Right atrium auricular region (tissue), 2 donors: ENCODE data around the gene SH3PXD2B. TPM values are rescaled to one million over a fixed set of nuclear protein-coding genes. Genes with fewer than 3 reads are reported as not detected.
A peak's percentile ranks its signal among the peaks of the same experiment; 100 is the strongest.

Experiments used
- DNase-seq: peaks from one replicate; pipeline ENCODE4 v3.0.0-alpha.2; 2019; ENCODE audit warnings: low spot score
- H3K27ac ChIP-seq, 2 donors: fragments of 200-600 bp; sonication (generic); 1 replicate in 1 of 2; 2 replicates in 1 of 2; pipeline ENCODE4 v1.5.1; 2016 to 2019
- H3K27me3 ChIP-seq, 2 donors: fragments of 200-600 bp; sonication (generic); one replicate each; pipeline versions ENCODE4 v1.5.1 to v1.6.0; 2017 to 2019
- H3K36me3 ChIP-seq: fragments of 200-600 bp; sonication (generic); one replicate; pipeline ENCODE4 v1.5.1; 2016
- H3K4me1 ChIP-seq, 2 donors: fragments of 200-600 bp; sonication (generic); one replicate each; pipeline versions ENCODE4 v1.5.1 to v1.6.0; 2017 to 2019
- H3K4me3 ChIP-seq, 2 donors: fragments of 200-600 bp; sonication (generic); 1 replicate in 1 of 2; 2 replicates in 1 of 2; pipeline ENCODE4 v1.5.1; 2017 to 2019; ENCODE audit warnings: mild to moderate bottlenecking in 1 of 2, moderate library complexity in 1 of 2
- H3K9me3 ChIP-seq, 2 donors: fragments of 200-600 bp; sonication (generic); one replicate each; pipeline ENCODE4 v1.5.1; 2019
- total RNA-seq, 2 donors: library from RNA; depleted of rRNA; stranded (reverse); fragments of >200 nt; gene quantifications; one replicate each; pipeline ENCODE4 v1.1.0, GENCODE V29; 2016
- TF ChIP-seq, protein P1 (sequence below), 2 donors: fragments of 200-600 bp; sonication (generic); IDR thresholded peaks; one replicate each; pipeline ENCODE4 v1.5.1; 2019; ENCODE audit warnings: antibody characterized with exemption in 2 of 2

Gene SH3PXD2B
- total RNA-seq, 2 donors from 2014 or later, result 7.2 to 13.9 TPM

- DNase-seq, result no peak
- Histone ChIP-seq H3K27ac (peak overlapping the region; percentile 69 to 85), H3K4me3 (no peak overlapping the region), H3K36me3 (no peaks in the 10 kb centered on the region), H3K4me1 (peaks cover 0 to 38% of the 10 kb centered on the region in 2 donors), H3K9me3 (no peaks in the 10 kb centered on the region), H3K27me3 (no peaks in the 10 kb centered on the region)
- TF ChIP-seq, protein P1, sequence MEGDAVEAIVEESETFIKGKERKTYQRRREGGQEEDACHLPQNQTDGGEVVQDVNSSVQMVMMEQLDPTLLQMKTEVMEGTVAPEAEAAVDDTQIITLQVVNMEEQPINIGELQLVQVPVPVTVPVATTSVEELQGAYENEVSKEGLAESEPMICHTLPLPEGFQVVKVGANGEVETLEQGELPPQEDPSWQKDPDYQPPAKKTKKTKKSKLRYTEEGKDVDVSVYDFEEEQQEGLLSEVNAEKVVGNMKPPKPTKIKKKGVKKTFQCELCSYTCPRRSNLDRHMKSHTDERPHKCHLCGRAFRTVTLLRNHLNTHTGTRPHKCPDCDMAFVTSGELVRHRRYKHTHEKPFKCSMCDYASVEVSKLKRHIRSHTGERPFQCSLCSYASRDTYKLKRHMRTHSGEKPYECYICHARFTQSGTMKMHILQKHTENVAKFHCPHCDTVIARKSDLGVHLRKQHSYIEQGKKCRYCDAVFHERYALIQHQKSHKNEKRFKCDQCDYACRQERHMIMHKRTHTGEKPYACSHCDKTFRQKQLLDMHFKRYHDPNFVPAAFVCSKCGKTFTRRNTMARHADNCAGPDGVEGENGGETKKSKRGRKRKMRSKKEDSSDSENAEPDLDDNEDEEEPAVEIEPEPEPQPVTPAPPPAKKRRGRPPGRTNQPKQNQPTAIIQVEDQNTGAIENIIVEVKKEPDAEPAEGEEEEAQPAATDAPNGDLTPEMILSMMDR (IDR thresholded peaks at IDR 0.05), result no peak
Observed at GRCh38 chr5:172430354-172430753, 24.0 kb downstream of the SH3PXD2B start.

GRCh38 chr5:172429201-172429940 lies 25.0 kb downstream of the SH3PXD2B start:
- Histone ChIP-seq H3K4me3 (no peak overlapping the region), H3K27ac (peak overlapping the region; percentile 69 to 85), H3K4me1 (peaks cover 0 to 45% of the 10 kb centered on the region in 2 donors), H3K36me3 (no peaks in the 10 kb centered on the region), H3K27me3 (no peaks in the 10 kb centered on the region), H3K9me3 (no peaks in the 10 kb centered on the region)
- peak; percentile 83 for DNase-seq
- TF ChIP-seq, protein P1 (IDR thresholded peaks at IDR 0.05), result no peak

GRCh38 chr5:172428224-172429166 lies 25.8 kb downstream of the SH3PXD2B start:
- Histone ChIP-seq H3K36me3 (no peaks in the 10 kb centered on the region), H3K4me3 (no peak overlapping the region), H3K27ac (peak overlapping the region; percentile 69 to 85), H3K4me1 (peaks cover 0 to 45% of the 10 kb centered on the region in 2 donors), H3K27me3 (no peaks in the 10 kb centered on the region), H3K9me3 (no peaks in the 10 kb centered on the region)
- DNase-seq, result no peak
- TF ChIP-seq, protein P1 (IDR thresholded peaks at IDR 0.05), result no peak

GRCh38 chr5:172427202-172427601 lies 27.1 kb downstream of the SH3PXD2B start:
- H3K27ac ChIP-seq, result no peak overlapping the region

DNA sequence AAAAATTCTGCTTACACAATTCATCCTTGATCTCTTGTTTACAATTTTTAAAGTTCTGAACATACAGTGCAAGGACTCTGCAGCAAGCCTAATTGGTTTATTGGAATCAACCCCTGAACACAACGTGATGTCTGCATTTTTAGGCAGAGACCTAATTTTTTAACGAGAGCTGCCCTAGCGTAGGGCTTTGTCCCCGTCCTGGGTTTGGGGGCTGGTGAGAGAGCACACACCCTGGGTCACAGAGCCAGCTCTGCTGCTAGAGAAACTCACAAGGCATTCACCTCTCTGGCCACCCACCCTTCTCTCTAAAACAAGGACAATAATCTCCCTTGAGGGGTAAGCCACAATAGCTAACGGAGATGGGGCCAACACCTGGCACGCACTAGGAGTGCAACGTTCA lies 28.2 kb downstream of the SH3PXD2B start:
- TF ChIP-seq, protein P1 (IDR thresholded peaks at IDR 0.05), result no peak
- Histone ChIP-seq H3K27me3 (no peaks in the 10 kb centered on the region), H3K4me3 (no peak overlapping the region), H3K36me3 (peaks cover 13% of the 10 kb centered on the region), H3K9me3 (no peaks in the 10 kb centered on the region), H3K4me1 (peaks cover 0 to 45% of the 10 kb centered on the region in 2 donors), H3K27ac (peak overlapping the region; percentile 48 to 64)
- DNase-seq, result no peak

More at GRCh38 chr5:172427202-172427601, 27.1 kb downstream of the SH3PXD2B start:
- no peak overlapping the region for H3K4me3 ChIP-seq
- TF ChIP-seq, protein P1 (IDR thresholded peaks at IDR 0.05), result no peak
- DNase-seq, result no peak
- H3K4me1 ChIP-seq, result peaks cover 0 to 45% of the 10 kb centered on the region in 2 donors
- no peaks in the 10 kb centered on the region for H3K9me3 ChIP-seq
- no peaks in the 10 kb centered on the region for H3K27me3 ChIP-seq
- H3K36me3 ChIP-seq, result peaks cover 5% of the 10 kb centered on the region
